KBM-7 (cell line): Measurements from ENCODE around the gene ADCY4.

Experiments used
- DNase-seq: peaks from one replicate; pipeline ENCODE4 v3.0.0-alpha.2; 2015
- in situ Hi-C: fragments of 300-500 bp; cut with MboI; formaldehyde crosslinking; loops from 2 replicates; pipeline ENCODE4 v1.14.3; 2020; ENCODE audit warnings: low sequenced_read_pairs, low pct_unique_long_range_greater_than_20kb, mixed read lengths

The ADCY4 gene

GRCh38 chr14:24289649-24290280, 45.1 kb downstream of the ADCY4 start:
- no peak for DNase-seq
- in situ Hi-C loops: loop anchor here (10.0 kb wide), 1 partner anchor 45 kb away; the partner anchor contains the start of gene TINF2

- in situ Hi-C loops: no loop called here
- DNase-seq: no peak
Observed at GRCh38 chr14:24286996-24287395, 47.9 kb downstream of the ADCY4 start.

GRCh38 chr14:24285351-24285750, 49.5 kb downstream of the ADCY4 start:
- in situ Hi-C loops: no loop called here
- DNase-seq: no peak

- in situ Hi-C loops: no loop called here
- no peak for DNase-seq
Observed at GRCh38 chr14:24284501-24285035, 50.3 kb downstream of the ADCY4 start.

GRCh38 chr14:24283796-24284460, 50.9 kb downstream of the ADCY4 start:
- in situ Hi-C loops: no loop called here
- DNase-seq: no peak

- in situ Hi-C loops: no loop called here
- DNase-seq: no peak
Observed at GRCh38 chr14:24282736-24283135, 52.1 kb downstream of the ADCY4 start.

GRCh38 chr14:24281636-24282035, 53.2 kb downstream of the ADCY4 start:
- DNase-seq: peak; percentile 21
- in situ Hi-C loops: no loop called here

- no peak for DNase-seq
- in situ Hi-C loops: no loop called here
Observed at GRCh38 chr14:24280797-24281460, 53.9 kb downstream of the ADCY4 start.

- in situ Hi-C loops: no loop called here
- DNase-seq: peak; percentile 47
Observed at GRCh38 chr14:24279301-24280186, 55.3 kb downstream of the ADCY4 start.

- in situ Hi-C loops: no loop called here
- no peak for DNase-seq
Observed at GRCh38 chr14:24278424-24278823, 56.4 kb downstream of the ADCY4 start.

GRCh38 chr14:24277606-24278321, 57.1 kb downstream of the ADCY4 start:
- in situ Hi-C loops: no loop called here
- DNase-seq: peak; percentile 95

GRCh38 chr14:24277071-24277470, 57.8 kb downstream of the ADCY4 start:
- in situ Hi-C loops: no loop called here
- DNase-seq: no peak

GRCh38 chr14:24274101-24274543, 60.7 kb downstream of the ADCY4 start:
- peak; percentile 41 for DNase-seq
- in situ Hi-C loops: no loop called here

GRCh38 chr14:24273422-24273998, 61.4 kb downstream of the ADCY4 start:
- in situ Hi-C loops: no loop called here
- peak; percentile 32 for DNase-seq

- DNase-seq: no peak
- in situ Hi-C loops: no loop called here
Observed at GRCh38 chr14:24272467-24272866, 62.4 kb downstream of the ADCY4 start.

GRCh38 chr14:24271834-24272263, 63.0 kb downstream of the ADCY4 start:
- in situ Hi-C loops: no loop called here

GRCh38 chr14:24271134-24271833, 63.6 kb downstream of the ADCY4 start, which contains the start of gene RABGGTA:
Gene RABGGTA, minus strand, starts transcription at chr14:24271597. Its CDS starts 482 bp downstream, at chr14:24271115.
- peak; percentile 92 for DNase-seq
- in situ Hi-C loops: no loop called here

More at GRCh38 chr14:24271834-24272263, 63.0 kb downstream of the ADCY4 start:
- DNase-seq: no peak
